Colonic mucosa (tissue), 4 donors: ENCODE data around the gene CAMK1D. TPM values are rescaled to one million over a fixed set of nuclear protein-coding genes. Genes with fewer than 3 reads are reported as not detected.

Source experiments
- DNase-seq: peaks from one replicate; pipeline ENCODE4 v3.0.0-alpha.2; 2020
- H3K27ac ChIP-seq: fragments of 200-600 bp; one replicate; pipeline ENCODE4 v1.8.0; 2021
- H3K27me3 ChIP-seq: fragments of 200-600 bp; one replicate; pipeline ENCODE4 v1.8.0; 2021
- H3K36me3 ChIP-seq: fragments of 200-600 bp; one replicate; pipeline ENCODE4 v1.8.0; 2021
- H3K4me1 ChIP-seq: fragments of 200-600 bp; one replicate; pipeline ENCODE4 v1.8.0; 2021; ENCODE audit warnings: mild to moderate bottlenecking
- H3K4me3 ChIP-seq: fragments of 200-600 bp; one replicate; pipeline ENCODE4 v1.8.0; 2021
- H3K9ac ChIP-seq, 2 donors: one replicate each; pipeline ENCODE4 v1.7.0; 2013; ENCODE audit warnings: control low read depth in 2 of 2, low read depth in 2 of 2, low read length in 2 of 2
- H3K9me3 ChIP-seq: fragments of 200-600 bp; one replicate; pipeline ENCODE4 v1.8.0; 2021
- CTCF ChIP-seq: fragments of 200-600 bp; IDR thresholded peaks from one replicate; pipeline ENCODE4 v1.8.0; 2022; ENCODE audit warnings: antibody characterized with exemption, mild to moderate bottlenecking
- intact Hi-C: fragments of 100-400 bp; cut with DNase I; formaldehyde crosslinking; loops from one replicate; pipeline ENCODE4 v1.14.1; 2022
- total RNA-seq, 2 donors: library from RNA; stranded (reverse); fragmentation: NEBNext Ultra II Directional in 1 of 2; extraction: Animal tissue kit (Norgen Biotek cat#: 25700) in 1 of 2; gene quantifications; one replicate each; pipeline ENCODE4 v1.2.1, GENCODE V29; 2021
- donor health status: healthy.
- donor health status: DM: no; HTN: no; CAD: no.
- donor health status: DM: no; HTN: no; CAD: no.

Gene CAMK1D
- total RNA-seq, 2 donors from 2014 or later, result 21.3 to 29.7 TPM

GRCh38 chr10:12605580-12606405 lies 256.4 kb downstream of the CAMK1D start:
- peak overlapping the region; percentile 13 for H3K4me3 ChIP-seq
- H3K27me3 ChIP-seq, result no peaks in the 10 kb centered on the region
- H3K36me3 ChIP-seq, result no peaks in the 10 kb centered on the region
- peak overlapping the region; percentile 40 to 64 for H3K9ac ChIP-seq
- peaks cover 16% of the 10 kb centered on the region for H3K4me1 ChIP-seq
- H3K9me3 ChIP-seq, result no peaks in the 10 kb centered on the region
- H3K27ac ChIP-seq, result peak overlapping the region; percentile 68
- peak; percentile 94 for DNase-seq
- intact Hi-C loops, result no loop called here
- no peak for TF ChIP-seq CTCF

GRCh38 chr10:12606461-12606860 lies 257.1 kb downstream of the CAMK1D start:
- Histone ChIP-seq H3K36me3 (no peaks in the 10 kb centered on the region), H3K4me3 (peak overlapping the region; percentile 13), H3K27ac (peak overlapping the region; percentile 68), H3K9me3 (no peaks in the 10 kb centered on the region), H3K4me1 (peaks cover 16% of the 10 kb centered on the region), H3K27me3 (no peaks in the 10 kb centered on the region), H3K9ac (peak overlapping the region; percentile 40 to 64)
- DNase-seq, result peak; percentile 72
- no peak for TF ChIP-seq CTCF
- intact Hi-C loops, result no loop called here

GRCh38 chr10:12608761-12609160 lies 259.4 kb downstream of the CAMK1D start:
- no peak for TF ChIP-seq CTCF
- Histone ChIP-seq H3K27ac (no peak overlapping the region), H3K9ac (no peak overlapping the region), H3K27me3 (no peaks in the 10 kb centered on the region), H3K36me3 (no peaks in the 10 kb centered on the region), H3K4me1 (peaks cover 15% of the 10 kb centered on the region), H3K9me3 (no peaks in the 10 kb centered on the region), H3K4me3 (no peak overlapping the region)
- intact Hi-C loops, result no loop called here
- no peak for DNase-seq

GRCh38 chr10:12609435-12609834 lies 260.1 kb downstream of the CAMK1D start:
- intact Hi-C loops, result no loop called here
- H3K27ac ChIP-seq, result no peak overlapping the region
- no peak overlapping the region for H3K4me3 ChIP-seq
- DNase-seq, result no peak
- no peaks in the 10 kb centered on the region for H3K36me3 ChIP-seq
- peaks cover 8% of the 10 kb centered on the region for H3K4me1 ChIP-seq
- H3K9me3 ChIP-seq, result no peaks in the 10 kb centered on the region
- TF ChIP-seq CTCF, result no peak
- H3K27me3 ChIP-seq, result no peaks in the 10 kb centered on the region
- no peak overlapping the region for H3K9ac ChIP-seq

GRCh38 chr10:12613136-12613535 lies 263.8 kb downstream of the CAMK1D start:
- H3K4me3 ChIP-seq, result no peak overlapping the region
- no peak for TF ChIP-seq CTCF
- DNase-seq, result no peak

More at GRCh38 chr10:12613136-12613535, 263.8 kb downstream of the CAMK1D start:
- Histone ChIP-seq H3K27me3 (no peaks in the 10 kb centered on the region), H3K9me3 (no peaks in the 10 kb centered on the region), H3K4me1 (no peaks in the 10 kb centered on the region), H3K27ac (no peak overlapping the region), H3K9ac (no peak overlapping the region), H3K36me3 (no peaks in the 10 kb centered on the region)
- intact Hi-C loops, result no loop called here
